GM23338 (cell line): ENCODE results near the gene IGLL5. TPM values are rescaled to one million over a fixed set of nuclear protein-coding genes. Genes with fewer than 3 reads are reported as not detected.

ENCODE experiments used
- ATAC-seq: fragments of 200-7000 bp; cut with Tn5 transposase; 3 replicates; pipeline ENCODE4 v1.9.1; 2020
- DNase-seq: peaks from one replicate; pipeline ENCODE4 v3.0.0-alpha.2; 2015; ENCODE audit warnings: low spot score
- H2AFZ ChIP-seq: fragments of 200-600 bp; sonication (generic); 2 replicates; pipeline ENCODE4 v1.8.0; 2016; ENCODE audit warnings: antibody characterized with exemption, mild to moderate bottlenecking, moderate library complexity
- H3F3A ChIP-seq: fragments of 200-600 bp; sonication (generic); replicated peaks from 2 replicates; pipeline ENCODE4 v1.8.0; 2017; ENCODE audit warnings: antibody characterized with exemption, mixed run types, low read depth
- H3K27ac ChIP-seq: fragments of 200-600 bp; sonication (generic); 2 replicates; pipeline ENCODE4 v1.6.1; 2016; ENCODE audit warnings: low read depth
- H3K27me3 ChIP-seq: fragments of 200-600 bp; sonication (generic); 2 replicates; pipeline ENCODE4 v1.8.0; 2016; ENCODE audit warnings: mild to moderate bottlenecking, mixed run types, moderate library complexity; ENCODE audit not compliant: insufficient read depth
- H3K36me3 ChIP-seq: fragments of 200-600 bp; sonication (generic); 2 replicates; pipeline ENCODE4 v1.8.0; 2016; ENCODE audit warnings: mild to moderate bottlenecking; ENCODE audit not compliant: insufficient read depth
- H3K4me1 ChIP-seq: fragments of 200-600 bp; sonication (generic); 2 replicates; pipeline ENCODE4 v1.8.0; 2016; ENCODE audit warnings: mild to moderate bottlenecking, moderate library complexity; ENCODE audit not compliant: insufficient read depth
- H3K4me2 ChIP-seq: fragments of 200-600 bp; sonication (generic); 2 replicates; pipeline ENCODE4 v1.7.1; 2017; ENCODE audit warnings: mixed run types
- H3K4me3 ChIP-seq: fragments of 200-600 bp; sonication (generic); 2 replicates; pipeline ENCODE4 v1.6.1; 2016; ENCODE audit warnings: mixed run types
- H3K79me2 ChIP-seq: fragments of 200-600 bp; sonication (generic); replicated peaks from 2 replicates; pipeline ENCODE4 v1.8.0; 2017; ENCODE audit warnings: mild to moderate bottlenecking; ENCODE audit not compliant: insufficient read depth
- H3K9me2 ChIP-seq: fragments of 200-600 bp; sonication (generic); 2 replicates; pipeline ENCODE4 v1.8.0; 2017; ENCODE audit not compliant: insufficient read depth
- H4K20me1 ChIP-seq: fragments of 200-600 bp; sonication (generic); replicated peaks from 2 replicates; pipeline ENCODE4 v1.8.0; 2017; ENCODE audit warnings: mild to moderate bottlenecking; ENCODE audit not compliant: insufficient read depth
- H3K27ac Mint-ChIP-seq: 2 replicates; pipeline ENCODE4 v1.8.0; 2020; ENCODE audit warnings: inconsistent platforms, mild to moderate bottlenecking, moderate library complexity, mixed read lengths
- H3K27me3 Mint-ChIP-seq: 3 replicates; pipeline ENCODE4 v1.8.0; 2022; ENCODE audit warnings: low read depth, mild to moderate bottlenecking, moderate library complexity, mixed read lengths, inconsistent platforms; ENCODE audit not compliant: insufficient read depth, poor library complexity
- H3K36me3 Mint-ChIP-seq: 3 replicates; pipeline ENCODE4 v1.8.0; 2021; ENCODE audit warnings: low read depth, mild to moderate bottlenecking, inconsistent platforms, moderate library complexity, mixed read lengths
- H3K4me1 Mint-ChIP-seq: 3 replicates; pipeline ENCODE4 v1.8.0; 2020; ENCODE audit warnings: mild to moderate bottlenecking, inconsistent platforms, mixed read lengths
- H3K4me3 Mint-ChIP-seq: 3 replicates; pipeline ENCODE4 v1.8.0; 2021; ENCODE audit warnings: moderate library complexity, mild to moderate bottlenecking, inconsistent platforms, mixed read lengths
- H3K9me3 Mint-ChIP-seq: 3 replicates; pipeline ENCODE4 v1.8.0; 2020; ENCODE audit warnings: moderate library complexity, mild to moderate bottlenecking, inconsistent platforms, mixed read lengths
- EZH2 ChIP-seq: fragments of 200-600 bp; sonication (generic); IDR thresholded peaks from one replicate; pipeline ENCODE4 v1.8.0; 2017; ENCODE audit warnings: antibody characterized with exemption, mild to moderate bottlenecking, low read depth; ENCODE audit not compliant: unreplicated experiment
- EZH2phosphoT487 ChIP-seq: fragments of 200-600 bp; sonication (generic); IDR thresholded peaks from one replicate; pipeline ENCODE4 v1.8.1; 2018; ENCODE audit warnings: antibody characterized with exemption; ENCODE audit not compliant: unreplicated experiment
- NANOG ChIP-seq: IDR thresholded peaks from 2 replicates; pipeline ENCODE4 v1.6.1; 2016; ENCODE audit warnings: antibody characterized with exemption, borderline replicate concordance
- POLR2AphosphoS5 ChIP-seq: IDR thresholded peaks from 2 replicates; pipeline ENCODE4 v1.6.1; 2016; ENCODE audit warnings: antibody characterized with exemption, low read depth
- ZNF331 ChIP-seq: fragments of 250-450 bp; sonication (Bioruptor Pico); IDR thresholded peaks from 2 replicates; pipeline ENCODE4 v1.5.0; 2020; ENCODE audit warnings: low read depth, mild to moderate bottlenecking, moderate library complexity
- polyA plus RNA-seq: library from polyadenylated mRNA; unstranded; fragments of >200 nt; fragmentation: Nextera tagmentation; extraction: Ambion mirVana; gene quantifications from 2 replicates; pipeline ENCODE4 v1.2.1, GENCODE V29; 2016
- total RNA-seq: library from RNA; depleted of rRNA; stranded (reverse); fragments of >200 nt; shearing (Covaris generic); gene quantifications from 2 replicates; pipeline ENCODE4 v1.2.3, GENCODE V29; 2014
- TF ChIP-seq, protein P1 (sequence below): fragments of 250-450 bp; sonication (Bioruptor Pico); IDR thresholded peaks from 2 replicates; pipeline ENCODE4 v1.5.0; 2020; ENCODE audit warnings: mild to moderate bottlenecking, moderate library complexity

The IGLL5 gene
- total and polyA plus RNA-seq, 2 experiments from 2014 or later: not detected

DNA sequence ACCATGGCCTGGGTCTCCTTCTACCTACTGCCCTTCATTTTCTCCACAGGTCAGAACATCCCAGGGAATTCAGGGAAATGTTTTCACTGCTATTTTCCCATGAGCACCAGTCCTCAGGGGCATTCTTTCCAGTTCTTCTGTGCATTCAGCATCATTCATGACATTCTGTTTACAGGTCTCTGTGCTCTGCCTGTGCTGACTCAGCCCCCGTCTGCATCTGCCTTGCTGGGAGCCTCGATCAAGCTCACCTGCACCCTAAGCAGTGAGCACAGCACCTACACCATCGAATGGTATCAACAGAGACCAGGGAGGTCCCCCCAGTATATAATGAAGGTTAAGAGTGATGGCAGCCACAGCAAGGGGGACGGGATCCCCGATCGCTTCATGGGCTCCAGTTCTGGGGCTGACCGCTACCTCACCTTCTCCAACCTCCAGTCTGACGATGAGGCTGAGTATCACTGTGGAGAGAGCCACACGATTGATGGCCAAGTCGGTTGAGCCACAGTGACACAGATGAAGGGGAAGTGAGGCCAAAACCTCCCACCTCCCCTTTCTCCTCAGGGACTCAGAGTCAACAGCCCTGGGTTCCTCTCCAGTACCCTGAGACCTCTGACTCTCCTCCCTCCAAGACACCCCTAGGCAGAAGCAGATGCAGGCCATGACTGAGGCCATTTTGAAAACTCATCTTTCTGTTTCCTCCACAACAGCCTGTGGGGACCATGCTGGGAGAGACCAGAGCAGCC is 15.9 kb upstream of the IGLL5 start (continued):
- TF ChIP-seq, protein P1, sequence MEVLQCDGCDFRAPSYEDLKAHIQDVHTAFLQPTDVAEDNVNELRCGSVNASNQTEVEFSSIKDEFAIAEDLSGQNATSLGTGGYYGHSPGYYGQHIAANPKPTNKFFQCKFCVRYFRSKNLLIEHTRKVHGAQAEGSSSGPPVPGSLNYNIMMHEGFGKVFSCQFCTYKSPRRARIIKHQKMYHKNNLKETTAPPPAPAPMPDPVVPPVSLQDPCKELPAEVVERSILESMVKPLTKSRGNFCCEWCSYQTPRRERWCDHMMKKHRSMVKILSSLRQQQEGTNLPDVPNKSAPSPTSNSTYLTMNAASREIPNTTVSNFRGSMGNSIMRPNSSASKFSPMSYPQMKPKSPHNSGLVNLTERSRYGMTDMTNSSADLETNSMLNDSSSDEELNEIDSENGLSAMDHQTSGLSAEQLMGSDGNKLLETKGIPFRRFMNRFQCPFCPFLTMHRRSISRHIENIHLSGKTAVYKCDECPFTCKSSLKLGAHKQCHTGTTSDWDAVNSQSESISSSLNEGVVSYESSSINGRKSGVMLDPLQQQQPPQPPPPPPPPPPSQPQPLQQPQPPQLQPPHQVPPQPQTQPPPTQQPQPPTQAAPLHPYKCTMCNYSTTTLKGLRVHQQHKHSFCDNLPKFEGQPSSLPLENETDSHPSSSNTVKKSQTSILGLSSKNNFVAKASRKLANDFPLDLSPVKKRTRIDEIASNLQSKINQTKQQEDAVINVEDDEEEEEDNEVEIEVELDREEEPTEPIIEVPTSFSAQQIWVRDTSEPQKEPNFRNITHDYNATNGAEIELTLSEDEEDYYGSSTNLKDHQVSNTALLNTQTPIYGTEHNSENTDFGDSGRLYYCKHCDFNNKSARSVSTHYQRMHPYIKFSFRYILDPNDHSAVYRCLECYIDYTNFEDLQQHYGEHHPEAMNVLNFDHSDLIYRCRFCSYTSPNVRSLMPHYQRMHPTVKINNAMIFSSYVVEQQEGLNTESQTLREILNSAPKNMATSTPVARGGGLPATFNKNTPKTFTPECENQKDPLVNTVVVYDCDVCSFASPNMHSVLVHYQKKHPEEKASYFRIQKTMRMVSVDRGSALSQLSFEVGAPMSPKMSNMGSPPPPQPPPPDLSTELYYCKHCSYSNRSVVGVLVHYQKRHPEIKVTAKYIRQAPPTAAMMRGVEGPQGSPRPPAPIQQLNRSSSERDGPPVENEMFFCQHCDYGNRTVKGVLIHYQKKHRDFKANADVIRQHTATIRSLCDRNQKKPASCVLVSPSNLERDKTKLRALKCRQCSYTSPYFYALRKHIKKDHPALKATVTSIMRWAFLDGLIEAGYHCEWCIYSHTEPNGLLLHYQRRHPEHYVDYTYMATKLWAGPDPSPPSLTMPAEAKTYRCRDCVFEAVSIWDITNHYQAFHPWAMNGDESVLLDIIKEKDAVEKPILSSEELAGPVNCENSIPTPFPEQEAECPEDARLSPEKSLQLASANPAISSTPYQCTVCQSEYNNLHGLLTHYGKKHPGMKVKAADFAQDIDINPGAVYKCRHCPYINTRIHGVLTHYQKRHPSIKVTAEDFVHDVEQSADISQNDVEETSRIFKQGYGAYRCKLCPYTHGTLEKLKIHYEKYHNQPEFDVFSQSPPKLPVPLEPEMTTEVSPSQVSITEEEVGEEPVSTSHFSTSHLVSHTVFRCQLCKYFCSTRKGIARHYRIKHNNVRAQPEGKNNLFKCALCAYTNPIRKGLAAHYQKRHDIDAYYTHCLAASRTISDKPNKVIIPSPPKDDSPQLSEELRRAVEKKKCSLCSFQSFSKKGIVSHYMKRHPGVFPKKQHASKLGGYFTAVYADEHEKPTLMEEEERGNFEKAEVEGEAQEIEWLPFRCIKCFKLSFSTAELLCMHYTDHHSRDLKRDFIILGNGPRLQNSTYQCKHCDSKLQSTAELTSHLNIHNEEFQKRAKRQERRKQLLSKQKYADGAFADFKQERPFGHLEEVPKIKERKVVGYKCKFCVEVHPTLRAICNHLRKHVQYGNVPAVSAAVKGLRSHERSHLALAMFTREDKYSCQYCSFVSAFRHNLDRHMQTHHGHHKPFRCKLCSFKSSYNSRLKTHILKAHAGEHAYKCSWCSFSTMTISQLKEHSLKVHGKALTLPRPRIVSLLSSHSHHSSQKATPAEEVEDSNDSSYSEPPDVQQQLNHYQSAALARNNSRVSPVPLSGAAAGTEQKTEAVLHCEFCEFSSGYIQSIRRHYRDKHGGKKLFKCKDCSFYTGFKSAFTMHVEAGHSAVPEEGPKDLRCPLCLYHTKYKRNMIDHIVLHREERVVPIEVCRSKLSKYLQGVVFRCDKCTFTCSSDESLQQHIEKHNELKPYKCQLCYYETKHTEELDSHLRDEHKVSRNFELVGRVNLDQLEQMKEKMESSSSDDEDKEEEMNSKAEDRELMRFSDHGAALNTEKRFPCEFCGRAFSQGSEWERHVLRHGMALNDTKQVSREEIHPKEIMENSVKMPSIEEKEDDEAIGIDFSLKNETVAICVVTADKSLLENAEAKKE (CRISPR knock-in tag): no peak
- TF ChIP-seq ZNF331 (CRISPR knock-in tag) (no peak), NANOG (no peak)

DNA sequence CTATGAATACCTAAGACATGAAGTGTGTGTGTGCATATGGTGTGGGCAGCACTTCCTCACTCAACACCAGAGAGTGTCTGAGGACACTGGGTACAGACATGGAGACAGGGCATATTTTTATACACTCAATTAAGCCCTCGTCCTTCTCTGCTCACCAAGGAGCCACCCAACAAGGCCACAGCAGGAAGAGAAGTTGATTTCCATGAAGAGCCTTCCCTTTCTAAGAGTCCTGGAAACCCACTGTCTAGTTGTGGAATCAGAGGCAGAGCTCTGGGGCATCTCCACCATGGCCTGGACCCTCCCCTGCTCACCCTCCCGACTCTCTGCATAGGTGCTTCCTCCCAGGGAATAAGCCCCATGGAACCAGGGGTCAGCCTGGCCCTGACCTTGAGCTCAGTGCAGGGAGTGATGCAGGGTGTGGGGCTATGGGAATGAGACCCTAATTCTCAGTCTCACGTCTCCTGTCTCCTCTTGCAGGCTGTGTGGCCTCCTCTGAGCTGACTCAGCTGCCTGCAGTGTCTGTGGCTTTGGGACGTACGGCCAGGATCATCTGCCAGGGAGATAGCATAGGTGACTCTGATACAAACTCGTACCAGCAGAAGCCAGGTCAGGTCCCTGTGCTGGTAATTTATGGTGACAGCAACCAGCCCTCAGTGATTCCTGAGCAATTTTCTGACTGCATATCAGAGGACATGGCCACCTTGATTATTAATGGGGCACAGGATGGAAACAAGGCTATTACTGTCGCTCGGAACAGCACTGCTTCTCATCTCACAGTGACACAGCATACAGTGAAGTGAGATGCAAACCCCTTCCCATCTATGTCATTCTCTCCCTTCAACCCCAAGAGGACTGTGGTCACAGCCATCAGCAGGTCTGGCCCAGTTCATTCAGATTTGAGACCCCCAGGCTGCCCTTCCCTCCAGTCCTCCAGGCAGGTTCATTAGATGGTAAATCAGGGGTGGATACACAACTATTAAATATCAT is 14.6 kb upstream of the IGLL5 start:
- no peaks in the 10 kb centered on the region for H3K79me2 ChIP-seq
- H3K27me3 ChIP-seq: peaks cover 89% of the 10 kb centered on the region
- Mint-ChIP-seq H3K4me3 (no peak overlapping the region), H3K36me3 (no peaks in the 10 kb centered on the region), H3K27me3 (peaks cover 24% of the 10 kb centered on the region), H3K9me3 (no peaks in the 10 kb centered on the region), H3K4me1 (no peaks in the 10 kb centered on the region), H3K27ac (no peak overlapping the region)
- no peak overlapping the region for H3K27ac ChIP-seq
- no peak overlapping the region for H3K4me2 ChIP-seq
- H2AFZ ChIP-seq: no peak overlapping the region
- no peak overlapping the region for H3K4me3 ChIP-seq
- no peaks in the 10 kb centered on the region for H4K20me1 ChIP-seq
- ATAC-seq: no peak
- H3K9me2 ChIP-seq: no peaks in the 10 kb centered on the region
- no peak for DNase-seq
- no peaks in the 10 kb centered on the region for H3K4me1 ChIP-seq
- H3F3A ChIP-seq: no peaks in the 10 kb centered on the region
- H3K36me3 ChIP-seq: no peaks in the 10 kb centered on the region
- no peak for TF ChIP-seq EZH2phosphoT487
- no peak for TF ChIP-seq POLR2AphosphoS5
- no peak for TF ChIP-seq NANOG
- no peak for TF ChIP-seq EZH2
- TF ChIP-seq ZNF331 (CRISPR knock-in tag): no peak
- TF ChIP-seq, protein P1 (CRISPR knock-in tag): no peak
